ENCODE data around the gene DGKK. TPM values are rescaled to one million over a fixed set of nuclear protein-coding genes. Genes with fewer than 3 reads are reported as not detected.

The DGKK gene
- total and polyA plus RNA-seq, 2 donors (not counting 1 experiment from before 2014, with no cell fraction given) = 0.01 TPM; not detected in 1

GRCh38 chrX:50458483-50458882 is 12.1 kb downstream of the DGKK start:
- H3K27me3 ChIP-seq (replicated peaks in 1 of 4; ENCODE audit: control extremely low read depth in 1 of 4, control insufficient read depth in 3 of 4, insufficient read depth in 4 of 4, low read length in 3 of 4) = no peaks in the 10 kb centered on the region
- no peak overlapping the region for H3K4me3 Mint-ChIP-seq
- no peaks in the 10 kb centered on the region for H3K4me1 Mint-ChIP-seq
- H3K9me3 ChIP-seq (ENCODE audit: control extremely low read depth in 1 of 3, control insufficient read depth in 2 of 3, insufficient read depth in 1 of 3, low read length in 2 of 3) = no peaks in the 10 kb centered on the region
- H2AFZ ChIP-seq (ENCODE audit: insufficient read depth, low read depth, low read length, poor library complexity, severe bottlenecking) = no peak overlapping the region
- DNase-seq = no peak
- ChIA-PET CTCF (no interaction called here), POLR2A (no interaction called here)
- H3K27ac Mint-ChIP-seq = no peak overlapping the region
- H4K20me1 ChIP-seq (ENCODE audit: control insufficient read depth, insufficient read depth, low read length, poor library complexity, severe bottlenecking) = no peaks in the 10 kb centered on the region
- H3K4me1 ChIP-seq (ENCODE audit: control insufficient read depth in 2 of 2, insufficient read depth in 2 of 2, low read length in 2 of 2) = no peaks in the 10 kb centered on the region
- no peak overlapping the region for H3K27ac ChIP-seq (ENCODE audit: low read length in 2 of 2)
- H3K9me3 Mint-ChIP-seq (ENCODE audit: insufficient read depth) = no peaks in the 10 kb centered on the region
- no peak overlapping the region for H3K4me2 ChIP-seq (replicated peaks; ENCODE audit: low read depth, low read length, poor library complexity, severe bottlenecking)
- intact Hi-C loops (cut with micrococcal nuclease) = no loop called here
- ATAC-seq (ENCODE audit: low read depth) = no peak
- no peaks in the 10 kb centered on the region for H3K27me3 Mint-ChIP-seq
- no peak overlapping the region for H3K9ac ChIP-seq (ENCODE audit: low read length)
- H3K36me3 ChIP-seq (replicated peaks in 1 of 2; ENCODE audit: control extremely low read depth in 1 of 2, control insufficient read depth in 1 of 2, extremely low read depth in 1 of 2, insufficient read depth in 2 of 2, low read length in 1 of 2) = no peaks in the 10 kb centered on the region
- no peak overlapping the region for H3K4me3 ChIP-seq (ENCODE audit: control extremely low read depth in 1 of 5, extremely low read depth in 1 of 5, insufficient read depth in 1 of 5, low read depth in 2 of 5, low read length in 4 of 5)
- TF ChIP-seq, protein P1, sequence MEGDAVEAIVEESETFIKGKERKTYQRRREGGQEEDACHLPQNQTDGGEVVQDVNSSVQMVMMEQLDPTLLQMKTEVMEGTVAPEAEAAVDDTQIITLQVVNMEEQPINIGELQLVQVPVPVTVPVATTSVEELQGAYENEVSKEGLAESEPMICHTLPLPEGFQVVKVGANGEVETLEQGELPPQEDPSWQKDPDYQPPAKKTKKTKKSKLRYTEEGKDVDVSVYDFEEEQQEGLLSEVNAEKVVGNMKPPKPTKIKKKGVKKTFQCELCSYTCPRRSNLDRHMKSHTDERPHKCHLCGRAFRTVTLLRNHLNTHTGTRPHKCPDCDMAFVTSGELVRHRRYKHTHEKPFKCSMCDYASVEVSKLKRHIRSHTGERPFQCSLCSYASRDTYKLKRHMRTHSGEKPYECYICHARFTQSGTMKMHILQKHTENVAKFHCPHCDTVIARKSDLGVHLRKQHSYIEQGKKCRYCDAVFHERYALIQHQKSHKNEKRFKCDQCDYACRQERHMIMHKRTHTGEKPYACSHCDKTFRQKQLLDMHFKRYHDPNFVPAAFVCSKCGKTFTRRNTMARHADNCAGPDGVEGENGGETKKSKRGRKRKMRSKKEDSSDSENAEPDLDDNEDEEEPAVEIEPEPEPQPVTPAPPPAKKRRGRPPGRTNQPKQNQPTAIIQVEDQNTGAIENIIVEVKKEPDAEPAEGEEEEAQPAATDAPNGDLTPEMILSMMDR (IDR thresholded peaks at IDR 0.05) = no peak
- TF ChIP-seq EZH2 (IDR thresholded peaks at IDR 0.05; ENCODE audit: borderline replicate concordance, insufficient read depth, low read depth, low read length, poor library complexity, severe bottlenecking) = no peak
- H3K79me2 ChIP-seq (ENCODE audit: control insufficient read depth, insufficient read depth, low read length) = no peaks in the 10 kb centered on the region
- no CpG with 5 or more reads among the region's 3 CpGs for WGBS (ENCODE audit: insufficient coverage)

DNA sequence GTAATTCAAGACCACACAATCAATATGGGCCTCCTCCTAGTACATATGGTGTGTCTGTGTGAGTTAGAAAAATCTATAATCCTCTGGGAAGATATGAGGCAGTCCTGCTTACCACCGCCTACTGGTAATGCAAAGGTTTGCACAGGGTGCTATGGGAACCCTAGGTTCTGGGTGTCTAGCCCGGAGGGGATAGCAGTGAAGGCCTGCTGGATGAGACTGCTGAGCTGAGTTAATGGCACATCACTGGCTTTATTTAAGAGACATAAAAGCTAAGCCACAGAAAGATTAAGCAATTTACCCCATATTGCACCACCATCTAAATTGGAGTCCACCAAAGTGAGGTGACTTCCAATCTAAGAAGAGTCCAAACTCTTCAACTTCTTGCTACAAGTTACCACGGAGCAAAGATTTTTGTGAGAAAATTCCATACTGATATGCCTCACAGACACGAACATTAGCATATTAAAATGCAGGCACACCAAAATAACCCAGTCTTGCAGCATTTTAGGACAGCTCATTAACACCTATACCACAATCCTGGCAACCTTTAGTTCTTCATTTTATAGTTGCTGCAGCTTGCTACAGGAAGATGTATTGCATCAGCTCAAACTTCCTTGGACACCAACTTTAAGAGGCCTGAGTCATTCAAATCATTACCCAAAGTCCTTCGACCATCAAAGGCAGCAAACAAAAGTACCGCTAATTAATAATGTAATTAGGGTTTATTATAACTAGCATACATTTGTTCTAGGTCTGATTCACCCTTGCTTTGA is 13.7 kb downstream of the DGKK start:
- 40% methylated on average over 1 of the region's 6 CpGs for WGBS (ENCODE audit: insufficient coverage)
- Histone ChIP-seq H3K9ac (ENCODE audit: low read length) (no peak overlapping the region), H3K9me3 (ENCODE audit: control extremely low read depth in 1 of 3, control insufficient read depth in 2 of 3, insufficient read depth in 1 of 3, low read length in 2 of 3) (no peaks in the 10 kb centered on the region), H3K36me3 (replicated peaks in 1 of 2; ENCODE audit: control extremely low read depth in 1 of 2, control insufficient read depth in 1 of 2, extremely low read depth in 1 of 2, insufficient read depth in 2 of 2, low read length in 1 of 2) (no peaks in the 10 kb centered on the region), H3K4me1 (ENCODE audit: control insufficient read depth in 2 of 2, insufficient read depth in 2 of 2, low read length in 2 of 2) (no peaks in the 10 kb centered on the region), H3K27ac (ENCODE audit: low read length in 2 of 2) (no peak overlapping the region), H2AFZ (ENCODE audit: insufficient read depth, low read depth, low read length, poor library complexity, severe bottlenecking) (no peak overlapping the region), H3K4me3 (ENCODE audit: control extremely low read depth in 1 of 5, extremely low read depth in 1 of 5, insufficient read depth in 1 of 5, low read depth in 2 of 5, low read length in 4 of 5) (no peak overlapping the region), H3K27me3 (replicated peaks in 1 of 4; ENCODE audit: control extremely low read depth in 1 of 4, control insufficient read depth in 3 of 4, insufficient read depth in 4 of 4, low read length in 3 of 4) (no peaks in the 10 kb centered on the region), H3K4me2 (replicated peaks; ENCODE audit: low read depth, low read length, poor library complexity, severe bottlenecking) (no peak overlapping the region), H4K20me1 (ENCODE audit: control insufficient read depth, insufficient read depth, low read length, poor library complexity, severe bottlenecking) (no peaks in the 10 kb centered on the region), H3K79me2 (ENCODE audit: control insufficient read depth, insufficient read depth, low read length) (no peaks in the 10 kb centered on the region)
- Mint-ChIP-seq H3K9me3 (ENCODE audit: insufficient read depth) (no peaks in the 10 kb centered on the region), H3K27ac (no peak overlapping the region), H3K4me3 (no peak overlapping the region), H3K27me3 (no peaks in the 10 kb centered on the region), H3K4me1 (no peaks in the 10 kb centered on the region)
- ChIA-PET POLR2A (no interaction called here), CTCF (no interaction called here)
- ATAC-seq (ENCODE audit: low read depth) (no peak), DNase-seq (no peak)
- TF ChIP-seq EZH2 (IDR thresholded peaks at IDR 0.05; ENCODE audit: borderline replicate concordance, insufficient read depth, low read depth, low read length, poor library complexity, severe bottlenecking) = no peak
- TF ChIP-seq, protein P1 (IDR thresholded peaks at IDR 0.05) = no peak
- intact Hi-C loops (cut with micrococcal nuclease) = no loop called here
